Endothelial cell of hepatic sinusoid (primary cell): ENCODE data around the gene TBCC.

Experiments used
- in situ Hi-C: cut with HindIII; loops from 2 replicates; pipeline ENCODE4 v1.10.0; 2017; ENCODE audit warnings: low sequenced_read_pairs

TBCC gene

GRCh38 chr6:42774201-42774600, 28.3 kb upstream of the TBCC start:
- in situ Hi-C loops = no loop called here

GRCh38 chr6:42771741-42772100, 25.8 kb upstream of the TBCC start:
- in situ Hi-C loops = no loop called here

- in situ Hi-C loops = loop anchor here (5.0 kb wide), 1 partner anchor 62 kb away; no protein-coding TSS in a partner anchor
These were observed 23.9 kb upstream of the TBCC start for GRCh38 chr6:42769836-42770235.

GRCh38 chr6:42769051-42769450, 23.1 kb upstream of the TBCC start:
- in situ Hi-C loops = loop anchor here (5.0 kb wide), 1 partner anchor 63 kb away; no protein-coding TSS in a partner anchor

GRCh38 chr6:42766163-42766670, 20.3 kb upstream of the TBCC start:
- in situ Hi-C loops = loop anchor here (5.0 kb wide), 1 partner anchor 66 kb away; no protein-coding TSS in a partner anchor

- in situ Hi-C loops = loop anchor here (5.0 kb wide), 1 partner anchor 67 kb away; no protein-coding TSS in a partner anchor
These were observed 19.2 kb upstream of the TBCC start for GRCh38 chr6:42764911-42765648.

GRCh38 chr6:42762950-42763349, 17.0 kb upstream of the TBCC start:
- in situ Hi-C loops = no loop called here

- in situ Hi-C loops = no loop called here
These were observed 16.5 kb upstream of the TBCC start for GRCh38 chr6:42762426-42762859.

- in situ Hi-C loops = no loop called here
These were observed 15.6 kb upstream of the TBCC start for GRCh38 chr6:42761287-42762067.

- in situ Hi-C loops = no loop called here
These were observed 13.0 kb upstream of the TBCC start for GRCh38 chr6:42758756-42759430.

- in situ Hi-C loops = no loop called here
These were observed 10.8 kb upstream of the TBCC start for GRCh38 chr6:42756722-42757121.

- in situ Hi-C loops = no loop called here
These were observed 8.9 kb upstream of the TBCC start for GRCh38 chr6:42754759-42755158.

GRCh38 chr6:42751055-42751454, 5.2 kb upstream of the TBCC start:
- in situ Hi-C loops = no loop called here

GRCh38 chr6:42748203-42748898, 2.4 kb upstream of the TBCC start:
- in situ Hi-C loops = loop anchor here (5.0 kb wide), 3 partner anchors 34 to 96 kb away; partner anchors contain the start of gene BICRAL

- in situ Hi-C loops = loop anchor here (5.0 kb wide), 3 partner anchors 36 to 94 kb away; partner anchors contain the start of gene BICRAL
These were observed 824 bp upstream of the TBCC start for GRCh38 chr6:42746463-42747391.

- in situ Hi-C loops = loop anchor here (5.0 kb wide), 3 partner anchors 37 to 93 kb away; partner anchors contain the start of gene BICRAL
These were observed 742 bp downstream of the TBCC start for GRCh38 chr6:42745083-42745639.

- in situ Hi-C loops = no loop called here
These were observed 1.5 kb downstream of the TBCC start for GRCh38 chr6:42744351-42744893.

- in situ Hi-C loops = no loop called here
These were observed 3.6 kb downstream of the TBCC start for GRCh38 chr6:42742116-42742894.
